Measurements from ENCODE around the gene ACYP1.

GRCh38 chr14:75044322-75044721 lies 19.5 kb downstream of the ACYP1 start:
- TF ChIP-seq CTCF (conservative IDR thresholded peaks at IDR 0.05; ENCODE audit: low read length) = no peak
- TF ChIP-seq EZH2phosphoT487 (IDR thresholded peaks at IDR 0.05; ENCODE audit: borderline replicate concordance) = no peak

Data from Loucy (cell line).